ENCODE results near the gene CFAP97D2. TPM values are rescaled to one million over a fixed set of nuclear protein-coding genes. Genes with fewer than 3 reads are reported as not detected.

Gene CFAP97D2
- polyA plus RNA-seq, 1 of the 3 experiments (the other 2 are of a cell fraction), result not detected

GRCh38 chr13:114167885-114168284 lies 11.2 kb upstream of the CFAP97D2 start (continued):
- TF ChIP-seq IRF3 (IDR thresholded peaks at IDR 0.05; ENCODE audit: low read depth, low read length) (no peak), ELF1 (IDR thresholded peaks at IDR 0.05) (no peak), JUND (IDR thresholded peaks at IDR 0.05) (no peak), RFX5 (IDR thresholded peaks at IDR 0.05; ENCODE audit: low read length) (no peak)

- ChIA-PET POLR2A (no interaction called here), CTCF (no interaction called here)
- no peaks in the 10 kb centered on the region for H4K20me1 ChIP-seq (ENCODE audit: insufficient read depth)
- no peaks in the 10 kb centered on the region for H3K36me3 ChIP-seq (replicated peaks in 1 of 2; ENCODE audit: control insufficient read depth in 1 of 2, insufficient read depth in 2 of 2, low read length in 1 of 2)
- TF ChIP-seq MXI1 (IDR thresholded peaks at IDR 0.05; ENCODE audit: low read depth, low read length), result no peak
- no peak for TF ChIP-seq ELF1 (IDR thresholded peaks at IDR 0.05)
- no peak for TF ChIP-seq SMC3 (IDR thresholded peaks at IDR 0.05; ENCODE audit: low read depth, low read length)
- TF ChIP-seq FOSL2 (IDR thresholded peaks at IDR 0.05; ENCODE audit: borderline replicate concordance, low read depth), result no peak
- TF ChIP-seq GATA2 (CRISPR knock-in tag; IDR thresholded peaks at IDR 0.05), result no peak
- no peak for TF ChIP-seq MEF2A (IDR thresholded peaks at IDR 0.05; ENCODE audit: borderline replicate concordance, low read depth)
- TF ChIP-seq USF2 (IDR thresholded peaks at IDR 0.05; ENCODE audit: borderline replicate concordance, low read depth, low read length), result no peak
- no peak for TF ChIP-seq GABPA (IDR thresholded peaks at IDR 0.05; ENCODE audit: low read depth)
- TF ChIP-seq TCF12 (IDR thresholded peaks at IDR 0.05), result no peak
- no peak for TF ChIP-seq FOXM1 (IDR thresholded peaks at IDR 0.05; ENCODE audit: low read depth)
- TF ChIP-seq TAF1 (IDR thresholded peaks at IDR 0.05; ENCODE audit: borderline replicate concordance, low read depth, low read length), result no peak
- TF ChIP-seq FOXJ3 (CRISPR knock-in tag; IDR thresholded peaks at IDR 0.05), result no peak
- TF ChIP-seq IRF3 (IDR thresholded peaks at IDR 0.05; ENCODE audit: low read depth, low read length), result no peak
- TF ChIP-seq NFIC (IDR thresholded peaks at IDR 0.05; ENCODE audit: borderline replicate concordance), result no peak
- no peak for TF ChIP-seq CTCF (IDR thresholded peaks at IDR 0.05)
- H3K9me2 ChIP-seq, result no peaks in the 10 kb centered on the region
- 64% methylated on average over 3 of the region's 3 CpGs for WGBS (ENCODE audit: low lambda C conversion rate)
- no peak overlapping the region for H3K9ac ChIP-seq
- H2AFZ ChIP-seq (ENCODE audit: low read depth), result no peak overlapping the region
- no peak for DNase-seq
- peaks cover under 1% of the 10 kb centered on the region; the same call in 1 of the 2 replicates for H3K27me3 ChIP-seq (ENCODE audit: insufficient read depth)
- H3K4me2 ChIP-seq, result no peak overlapping the region
- H3K79me2 ChIP-seq (ENCODE audit: insufficient read depth), result no peaks in the 10 kb centered on the region
- no peaks in the 10 kb centered on the region for H3K9me3 ChIP-seq
- no peaks in the 10 kb centered on the region; a peak in 1 of 4 replicates for H3K4me1 ChIP-seq (ENCODE audit: control insufficient read depth in 1 of 2, insufficient read depth in 2 of 2, low read depth in 1 of 2, low read length in 1 of 2)
- H3F3A ChIP-seq (replicated peaks; ENCODE audit: insufficient read depth), result no peaks in the 10 kb centered on the region
- H3K4me3 ChIP-seq (ENCODE audit: low read depth in 2 of 2, low read length in 1 of 2), result no peak overlapping the region
- H3K27ac ChIP-seq (ENCODE audit: low read depth in 2 of 2, low read length in 1 of 2), result no peak overlapping the region
Observed at GRCh38 chr13:114173272-114173671, 5.8 kb upstream of the CFAP97D2 start.
